Measurements from ENCODE around the gene LRMDA. TPM values are rescaled to one million over a fixed set of nuclear protein-coding genes. Genes with fewer than 3 reads are reported as not detected.

LRMDA gene
- total RNA-seq, 1 donor from 2014 or later = 5.2 TPM

GRCh38 chr10:75414527-75414926 is 16.9 kb upstream of the LRMDA start:
- Histone ChIP-seq H3K9ac (no peak overlapping the region), H4K20me1 (ENCODE audit: low read depth) (no peaks in the 10 kb centered on the region), H3K27me3 (peaks cover 100% of the 10 kb centered on the region), H2AFZ (replicated peaks) (no peak overlapping the region), H3K4me2 (no peak overlapping the region), H3F3A (ENCODE audit: low read depth) (peaks cover 20% of the 10 kb centered on the region), H3K4me1 (peaks cover 13% of the 10 kb centered on the region), H3K79me2 (ENCODE audit: low read depth) (no peaks in the 10 kb centered on the region), H3K4me3 (no peak overlapping the region), H3K36me3 (no peaks in the 10 kb centered on the region), H3K27ac (no peak overlapping the region), H3K9me3 (ENCODE audit: low read depth) (no peaks in the 10 kb centered on the region)
- peaks cover 11% of the 10 kb centered on the region for H3K27me3 Mint-ChIP-seq (ENCODE audit: insufficient read depth, low read depth)
- no peak overlapping the region for H3K4me3 Mint-ChIP-seq
- peaks cover 26% of the 10 kb centered on the region for H3K4me1 Mint-ChIP-seq
- DNase-seq (ENCODE audit: low spot score) = no peak
- H3K27ac Mint-ChIP-seq = no peak overlapping the region
- TF ChIP-seq CTCF (IDR thresholded peaks at IDR 0.05) (no peak), EZH2 (IDR thresholded peaks at IDR 0.05) (no peak), EZH2phosphoT487 (IDR thresholded peaks at IDR 0.05) (no peak)
- no peaks in the 10 kb centered on the region for H3K9me3 Mint-ChIP-seq
- no peaks in the 10 kb centered on the region for H3K36me3 Mint-ChIP-seq

GRCh38 chr10:75417522-75417927 is 13.9 kb upstream of the LRMDA start:
- Histone ChIP-seq H4K20me1 (ENCODE audit: low read depth) (no peaks in the 10 kb centered on the region), H3K9me3 (ENCODE audit: low read depth) (no peaks in the 10 kb centered on the region), H2AFZ (replicated peaks) (no peak overlapping the region), H3K36me3 (no peaks in the 10 kb centered on the region), H3F3A (ENCODE audit: low read depth) (peaks cover 5% of the 10 kb centered on the region), H3K4me3 (no peak overlapping the region), H3K9ac (no peak overlapping the region), H3K27me3 (peaks cover 95% of the 10 kb centered on the region), H3K27ac (no peak overlapping the region), H3K79me2 (ENCODE audit: low read depth) (no peaks in the 10 kb centered on the region), H3K4me2 (peak overlapping the region; percentile 2), H3K4me1 (no peaks in the 10 kb centered on the region)
- Mint-ChIP-seq H3K36me3 (no peaks in the 10 kb centered on the region), H3K27ac (no peak overlapping the region), H3K27me3 (ENCODE audit: insufficient read depth, low read depth) (peaks cover 6% of the 10 kb centered on the region), H3K4me1 (peaks cover 13% of the 10 kb centered on the region), H3K4me3 (no peak overlapping the region), H3K9me3 (no peaks in the 10 kb centered on the region)
- peak; percentile 14 for DNase-seq (ENCODE audit: low spot score)
- no peak for TF ChIP-seq EZH2phosphoT487 (IDR thresholded peaks at IDR 0.05)

GRCh38 chr10:75418293-75418692 is 13.1 kb upstream of the LRMDA start:
- TF ChIP-seq CTCF (IDR thresholded peaks at IDR 0.05) (no peak), EZH2 (IDR thresholded peaks at IDR 0.05) (no peak), EZH2phosphoT487 (IDR thresholded peaks at IDR 0.05) (no peak)
- Histone ChIP-seq H4K20me1 (ENCODE audit: low read depth) (no peaks in the 10 kb centered on the region), H3K4me1 (no peaks in the 10 kb centered on the region), H3K4me3 (no peak overlapping the region), H3K9ac (no peak overlapping the region), H2AFZ (replicated peaks) (no peak overlapping the region), H3K36me3 (no peaks in the 10 kb centered on the region), H3F3A (ENCODE audit: low read depth) (peaks cover 5% of the 10 kb centered on the region), H3K79me2 (ENCODE audit: low read depth) (no peaks in the 10 kb centered on the region), H3K27me3 (peaks cover 95% of the 10 kb centered on the region), H3K9me3 (ENCODE audit: low read depth) (no peaks in the 10 kb centered on the region), H3K27ac (no peak overlapping the region), H3K4me2 (no peak overlapping the region)
- no peak overlapping the region for H3K4me3 Mint-ChIP-seq
- no peak for DNase-seq (ENCODE audit: low spot score)
- H3K4me1 Mint-ChIP-seq = peaks cover 13% of the 10 kb centered on the region
- H3K27ac Mint-ChIP-seq = no peak overlapping the region
- peaks cover 2% of the 10 kb centered on the region for H3K9me3 Mint-ChIP-seq
- peaks cover 6% of the 10 kb centered on the region for H3K27me3 Mint-ChIP-seq (ENCODE audit: insufficient read depth, low read depth)
- H3K36me3 Mint-ChIP-seq = no peaks in the 10 kb centered on the region

GRCh38 chr10:75418712-75419111 is 12.7 kb upstream of the LRMDA start:
- H3K4me1 Mint-ChIP-seq = peaks cover 13% of the 10 kb centered on the region
- H3K27ac Mint-ChIP-seq = no peak overlapping the region
- peaks cover 6% of the 10 kb centered on the region for H3K27me3 Mint-ChIP-seq (ENCODE audit: insufficient read depth, low read depth)

More at GRCh38 chr10:75418712-75419111, 12.7 kb upstream of the LRMDA start:
- H3K36me3 Mint-ChIP-seq = no peaks in the 10 kb centered on the region
- Histone ChIP-seq H3K27ac (no peak overlapping the region), H3K4me2 (no peak overlapping the region), H4K20me1 (ENCODE audit: low read depth) (no peaks in the 10 kb centered on the region), H3K9ac (no peak overlapping the region), H2AFZ (replicated peaks) (no peak overlapping the region), H3K4me3 (no peak overlapping the region), H3K4me1 (no peaks in the 10 kb centered on the region), H3K36me3 (no peaks in the 10 kb centered on the region), H3K27me3 (peaks cover 95% of the 10 kb centered on the region), H3K9me3 (ENCODE audit: low read depth) (no peaks in the 10 kb centered on the region), H3K79me2 (ENCODE audit: low read depth) (no peaks in the 10 kb centered on the region), H3F3A (ENCODE audit: low read depth) (peaks cover 5% of the 10 kb centered on the region)
- TF ChIP-seq EZH2 (IDR thresholded peaks at IDR 0.05) (no peak), EZH2phosphoT487 (IDR thresholded peaks at IDR 0.05) (no peak), CTCF (IDR thresholded peaks at IDR 0.05) (no peak)
- DNase-seq (ENCODE audit: low spot score) = no peak
- H3K9me3 Mint-ChIP-seq = peaks cover 2% of the 10 kb centered on the region
- H3K4me3 Mint-ChIP-seq = no peak overlapping the region

All from neural progenitor cell (in vitro differentiated cells).